Loucy (cell line): ENCODE results near the gene ATOH7.

Source experiments
- CTCF ChIP-seq: fragments of 200-600 bp; sonication (generic); conservative IDR thresholded peaks from 2 replicates; pipeline ENCODE4 v1.5.1; 2014; ENCODE audit warnings: mild to moderate bottlenecking, antibody characterized with exemption, low read length
- EZH2phosphoT487 ChIP-seq: fragments of 200-600 bp; IDR thresholded peaks from 2 replicates; pipeline ENCODE4 v1.6.1; 2018; ENCODE audit warnings: antibody characterized with exemption, mild to moderate bottlenecking, moderate library complexity, borderline replicate concordance

GRCh38 chr10:68239069-68239468, 7.2 kb upstream of the ATOH7 start:
- TF ChIP-seq CTCF (no peak), EZH2phosphoT487 (no peak)
